GM12878 (cell line): ENCODE data around the gene PI4KA. TPM values are rescaled to one million over a fixed set of nuclear protein-coding genes. Genes with fewer than 3 reads are reported as not detected.

ENCODE experiments used
- ATAC-seq: fragments of 200-7000 bp; cut with Tn5 transposase; 3 replicates; pipeline ENCODE4 v1.9.1; 2020; ENCODE audit warnings: mild to moderate bottlenecking, moderate library complexity
- BruUV-seq: library from RNA; stranded (reverse); fragments of 400-500 nt; replicated peaks from 2 replicates; lab custom pipeline; 2021; lab: Mats Ljungman, UMichigan
- CTCF ChIA-PET: fragments of 300-600 bp; sonication (Branson Sonifier 250); formaldehyde crosslinking; extraction: SDS; loops from one replicate; lab custom pipeline; 2021; ENCODE audit warnings: inconsistent platforms; lab: Yijun Ruan, JAX
- POLR2A ChIA-PET: fragments of 350-600 bp; formaldehyde crosslinking; extraction: SDS; loops from one replicate; lab custom pipeline; 2021; ENCODE audit warnings: inconsistent platforms; lab: Charles Lee
- RAD21 ChIA-PET: fragments of 300-600 bp; sonication (Branson Sonifier 250); formaldehyde crosslinking; loops from one replicate; lab custom pipeline; 2023; ENCODE audit warnings: antibody characterized with exemption; ENCODE audit not compliant: unreplicated experiment; lab: Charles Lee
- SMC1A ChIA-PET: fragments of 300-600 bp; sonication (Branson Sonifier 250); formaldehyde crosslinking; loops from one replicate; lab custom pipeline; 2023; ENCODE audit not compliant: unreplicated experiment, uncharacterized antibody; lab: Charles Lee
- DNase-seq: peaks from one replicate; pipeline ENCODE4 v3.0.0-alpha.2; 2011; ENCODE audit warnings: low read depth, low spot score
- FAIRE-seq: peaks from 3 replicates; lab custom pipeline; 2011; peaks lifted over from hg19 to GRCh38; lab: Jason Lieb, UNC
- H2AFZ ChIP-seq: 2 replicates; pipeline ENCODE4 v1.6.0; 2011; ENCODE audit warnings: low read depth, low read length, control low read depth; ENCODE audit not compliant: control insufficient read depth
- H3K27ac ChIP-seq: 2 replicates; pipeline ENCODE4 v1.5.1; 2011; ENCODE audit warnings: control low read depth; ENCODE audit not compliant: control insufficient read depth, insufficient read depth
- H3K27me3 ChIP-seq, 2 experiments: replicated peaks in 1 of 2; 2 replicates each; pipeline versions ENCODE4 v1.6.0 to v1.6.1; 2011; ENCODE audit warnings: low read length in 1 of 2; ENCODE audit not compliant: control insufficient read depth in 2 of 2, insufficient read depth in 2 of 2
- H3K36me3 ChIP-seq, 2 experiments: 2 replicates each; pipeline ENCODE4 v1.5.1; 2011; ENCODE audit warnings: low read length in 1 of 2; ENCODE audit not compliant: control insufficient read depth in 2 of 2, insufficient read depth in 2 of 2
- H3K4me1 ChIP-seq: 2 replicates; pipeline ENCODE4 v1.6.1; 2011; ENCODE audit warnings: mild to moderate bottlenecking, low read length, moderate library complexity, mixed read lengths; ENCODE audit not compliant: control insufficient read depth, insufficient read depth
- H3K4me2 ChIP-seq: 2 replicates; pipeline ENCODE4 v1.6.0; 2011; ENCODE audit warnings: control low read depth; ENCODE audit not compliant: control insufficient read depth, insufficient read depth
- H3K4me3 ChIP-seq: fragments of 200-600 bp; sonication (generic); 2 replicates; pipeline ENCODE4 v1.5.1; 2016
- H3K79me2 ChIP-seq: 2 replicates; pipeline ENCODE4 v1.6.0; 2011; ENCODE audit warnings: low read length; ENCODE audit not compliant: control insufficient read depth, insufficient read depth
- H3K9ac ChIP-seq: 2 replicates; pipeline ENCODE4 v1.8.0; 2011; ENCODE audit warnings: low read length, control low read depth, mixed read lengths; ENCODE audit not compliant: control insufficient read depth, insufficient read depth
- H3K9me3 ChIP-seq: replicated peaks from 3 replicates; pipeline ENCODE4 v1.5.1; 2011; ENCODE audit warnings: mild to moderate bottlenecking, low read length; ENCODE audit not compliant: control insufficient read depth, insufficient read depth
- H4K20me1 ChIP-seq: 2 replicates; pipeline ENCODE4 v1.6.0; 2011; ENCODE audit not compliant: control insufficient read depth, insufficient read depth
- MTA3 ChIP-seq: IDR thresholded peaks from 2 replicates; pipeline ENCODE4 v1.6.1; 2012; ENCODE audit warnings: low read length, inconsistent platforms, borderline replicate concordance
- MYB ChIP-seq: fragments of 150-350 bp; IDR thresholded peaks from 2 replicates; pipeline ENCODE4 v1.6.1; 2014; ENCODE audit warnings: mild to moderate bottlenecking, low read depth, low read length, borderline replicate concordance
- NFYB ChIP-seq: IDR thresholded peaks from 2 replicates; pipeline ENCODE4 v1.6.1; 2011; ENCODE audit warnings: low read depth, mild to moderate bottlenecking, low read length, improper control_type of control experiment, moderate library complexity; ENCODE audit not compliant: insufficient read depth
- NR2C1 ChIP-seq: fragments of 450-650 bp; IDR thresholded peaks from 2 replicates; pipeline ENCODE4 v1.6.1; 2017; ENCODE audit warnings: antibody characterized with exemption, mild to moderate bottlenecking, moderate library complexity
- NRF1 ChIP-seq: conservative IDR thresholded peaks from 2 replicates; pipeline ENCODE4 v1.6.1; 2011; ENCODE audit warnings: mild to moderate bottlenecking, low read depth, low read length, improper control_type of control experiment
- RB1 ChIP-seq: fragments of 450-650 bp; formaldehyde crosslinking; IDR thresholded peaks from 2 replicates; pipeline ENCODE4 v1.6.1; 2017; ENCODE audit warnings: mild to moderate bottlenecking, borderline replicate concordance
- ZBTB11 ChIP-seq: fragments of 450-650 bp; formaldehyde crosslinking; IDR thresholded peaks from 2 replicates; pipeline ENCODE4 v1.5.0; 2022; ENCODE audit warnings: mild to moderate bottlenecking, missing genetic modification characterization
- ZNF207 ChIP-seq: fragments of 450-650 bp; IDR thresholded peaks from 2 replicates; pipeline ENCODE4 v1.6.1; 2014; ENCODE audit warnings: antibody characterized with exemption, mild to moderate bottlenecking, borderline replicate concordance
- WGBS: methylation state at CpG from one replicate; pipeline ENCODE4 v1.1.6; 2016; ENCODE audit warnings: low lambda C conversion rate; ENCODE audit not compliant: insufficient replicate concordance, insufficient coverage; ENCODE audit errors: missing lambda C conversion rate; 5-methylcytosine and 5-hydroxymethylcytosine counted together
- in situ Hi-C: fragments of 300-500 bp; cut with MboI; formaldehyde crosslinking; loops from 9 replicates; pipeline ENCODE4 v1.14.3; 2018; ENCODE audit warnings: mixed read lengths
- intact Hi-C: fragments of 100-400 bp; cut with micrococcal nuclease; formaldehyde crosslinking; loops from one replicate; pipeline ENCODE4 v1.14.2; 2022; ENCODE audit not compliant: unreplicated experiment
- polyA plus RNA-seq, 11 experiments: library from polyadenylated mRNA; depleted of rRNA in 4 of 11; unstranded in 6 of 11; stranded (reverse) in 5 of 11; fragments of >200 nt; fragmentation: Nextera tagmentation in 4 of 11; fragmentation: Illumina TruSeq in 1 of 11; extraction: Ambion mirVana in 4 of 11; extraction: Trizol in 1 of 11; gene quantifications; 1 replicate in 1 of 11; 2 replicates in 10 of 11; pipeline versions ENCODE4 v1.2.1 to v1.2.3, GENCODE V29; 2011 to 2016; ENCODE audit warnings: inconsistent platforms in 2 of 11, missing spikeins in 2 of 11, low read depth in 1 of 11
- total RNA-seq, 4 experiments: library from RNA; depleted of rRNA in 3 of 4; stranded (reverse); fragments of >200 nt in 3 of 4; fragmentation: Illumina TruSeq in 1 of 4; extraction: Trizol in 1 of 4; gene quantifications; 2 replicates each; pipeline versions ENCODE4 v1.2.1 to v1.2.3, GENCODE V29; 2013 to 2021
- TF ChIP-seq, protein P1 (sequence below): IDR thresholded peaks from 2 replicates; pipeline ENCODE4 v1.6.1; 2012; ENCODE audit warnings: low read length, inconsistent platforms

The PI4KA gene
- total and polyA plus RNA-seq, 10 of the 15 experiments (the other 5 are each of a cell fraction or from before 2014, with no cell fraction given), result 4.2 to 78.4 (median 42.1) TPM

DNA sequence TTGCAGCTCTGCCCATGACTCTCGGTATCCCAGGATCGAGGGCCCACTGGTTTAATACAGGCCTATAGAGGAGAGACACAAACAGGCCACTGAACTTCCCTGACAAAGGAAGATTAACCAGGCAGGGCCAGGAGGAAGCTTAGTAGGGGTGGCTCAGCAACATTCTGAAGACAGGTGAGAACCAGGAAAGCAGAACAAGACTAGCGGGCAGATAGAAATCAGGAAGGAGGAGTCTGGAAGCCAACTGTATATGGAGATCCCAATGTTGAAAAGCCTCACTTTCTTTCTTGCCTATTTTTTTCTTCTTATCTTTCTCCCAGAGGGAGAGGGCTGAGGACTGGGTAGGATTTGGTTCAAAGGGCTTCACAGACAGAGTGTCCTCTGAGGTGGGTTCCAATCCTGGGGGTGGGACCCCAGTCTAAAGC is 5.4 kb downstream of the PI4KA start:
- Histone ChIP-seq H3K9me3 (no peaks in the 10 kb centered on the region), H3K4me2 (no peak overlapping the region), H3K36me3 (no peaks in the 10 kb centered on the region), H3K27me3 (no peaks in the 10 kb centered on the region), H3K27ac (no peak overlapping the region), H4K20me1 (no peaks in the 10 kb centered on the region; the same call in 1 of the 2 replicates), H2AFZ (no peak overlapping the region), H3K9ac (no peak overlapping the region; the same call in 1 of the 2 replicates), H3K79me2 (peaks cover 56% of the 10 kb centered on the region), H3K4me3 (no peak overlapping the region), H3K4me1 (peaks cover 6% of the 10 kb centered on the region)
- no TSS peak for BruUV-seq
- in situ Hi-C loops (no loop called here), intact Hi-C loops (no loop called here)
- FAIRE-seq (no peak), DNase-seq (no peak), ATAC-seq (no peak)
- WGBS, result 88% methylated on average over 3 of the region's 3 CpGs
- TF ChIP-seq MTA3, result no peak
- ChIA-PET RAD21 (no interaction called here), SMC1A (interaction anchor here (1.0 kb wide), 1 partner anchor 12 kb away, joined by 3 read pairs; no protein-coding TSS in a partner anchor), CTCF (no interaction called here), POLR2A (no interaction called here)

DNA sequence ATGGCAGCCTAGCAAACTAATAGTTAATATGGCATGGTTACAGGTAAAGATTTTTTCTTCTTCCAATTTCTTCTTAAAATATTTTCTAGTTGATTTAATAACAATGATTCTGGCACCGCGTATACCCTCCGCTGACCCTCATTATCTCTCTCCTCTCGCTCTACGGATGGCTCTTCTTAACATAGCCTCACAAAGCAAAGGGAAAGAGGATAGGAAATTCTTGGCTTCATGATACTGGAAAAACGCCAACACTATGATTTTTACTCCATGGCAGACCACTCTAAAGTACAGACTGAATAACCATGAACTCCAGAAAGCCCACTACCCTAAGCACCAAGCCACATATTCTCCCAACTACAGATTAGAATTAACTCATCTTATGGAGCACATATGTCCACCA is 6.1 kb downstream of the PI4KA start:
- ChIA-PET POLR2A (no interaction called here), SMC1A (interaction anchor here (1.0 kb wide), 1 partner anchor 13 kb away, joined by 3 read pairs; no protein-coding TSS in a partner anchor), RAD21 (no interaction called here), CTCF (no interaction called here)
- intact Hi-C loops, result no loop called here
- ATAC-seq (no peak), FAIRE-seq (no peak), DNase-seq (no peak)
- H3K36me3 ChIP-seq, result no peaks in the 10 kb centered on the region
- no peaks in the 10 kb centered on the region for H3K9me3 ChIP-seq
- H3K4me1 ChIP-seq, result peaks cover 6% of the 10 kb centered on the region
- no peak overlapping the region; the same call in 1 of the 2 replicates for H3K4me2 ChIP-seq
- H3K4me3 ChIP-seq, result no peak overlapping the region
- peaks cover 50% of the 10 kb centered on the region for H3K79me2 ChIP-seq
- in situ Hi-C loops, result no loop called here
- H3K27ac ChIP-seq, result no peak overlapping the region
- WGBS, result 95% methylated on average over 6 of the region's 6 CpGs
- no peaks in the 10 kb centered on the region for H3K27me3 ChIP-seq
- TSS peak; percentile 48 for BruUV-seq
- no peak overlapping the region for H2AFZ ChIP-seq
- TF ChIP-seq NFYB, result no peak
- no peak for TF ChIP-seq MYB
- TF ChIP-seq ZBTB11 (CRISPR knock-in tag), result no peak
- TF ChIP-seq ZNF207, result no peak
- TF ChIP-seq, protein P1, sequence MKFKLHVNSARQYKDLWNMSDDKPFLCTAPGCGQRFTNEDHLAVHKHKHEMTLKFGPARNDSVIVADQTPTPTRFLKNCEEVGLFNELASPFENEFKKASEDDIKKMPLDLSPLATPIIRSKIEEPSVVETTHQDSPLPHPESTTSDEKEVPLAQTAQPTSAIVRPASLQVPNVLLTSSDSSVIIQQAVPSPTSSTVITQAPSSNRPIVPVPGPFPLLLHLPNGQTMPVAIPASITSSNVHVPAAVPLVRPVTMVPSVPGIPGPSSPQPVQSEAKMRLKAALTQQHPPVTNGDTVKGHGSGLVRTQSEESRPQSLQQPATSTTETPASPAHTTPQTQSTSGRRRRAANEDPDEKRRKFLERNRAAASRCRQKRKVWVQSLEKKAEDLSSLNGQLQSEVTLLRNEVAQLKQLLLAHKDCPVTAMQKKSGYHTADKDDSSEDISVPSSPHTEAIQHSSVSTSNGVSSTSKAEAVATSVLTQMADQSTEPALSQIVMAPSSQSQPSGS, result no peak
- no peak for TF ChIP-seq RB1
- TF ChIP-seq NRF1, result no peak
- TF ChIP-seq NR2C1, result no peak
- no peaks in the 10 kb centered on the region; the same call in 1 of the 2 replicates for H4K20me1 ChIP-seq
- no peak overlapping the region for H3K9ac ChIP-seq
